Hippocampal formation (tissue), 2 donors: ENCODE measurements around the gene AKT1S1.
A peak's percentile ranks its signal among the peaks of the same experiment; 100 is the strongest.

ENCODE experiments used
- DNase-seq, 2 donors: peaks; one replicate each; lab custom pipeline; 2025; lab: John Stamatoyannopoulos, UW

AKT1S1 gene

GRCh38 chr19:49866933-49867782 lies 10.0 kb downstream of the AKT1S1 start, which contains the start of gene PNKP:
PNKP (minus strand) TSS chr19:49867576; CDS start chr19:49867204, 372 bp downstream.
- peak; percentile 83 to 94 for DNase-seq

DNA sequence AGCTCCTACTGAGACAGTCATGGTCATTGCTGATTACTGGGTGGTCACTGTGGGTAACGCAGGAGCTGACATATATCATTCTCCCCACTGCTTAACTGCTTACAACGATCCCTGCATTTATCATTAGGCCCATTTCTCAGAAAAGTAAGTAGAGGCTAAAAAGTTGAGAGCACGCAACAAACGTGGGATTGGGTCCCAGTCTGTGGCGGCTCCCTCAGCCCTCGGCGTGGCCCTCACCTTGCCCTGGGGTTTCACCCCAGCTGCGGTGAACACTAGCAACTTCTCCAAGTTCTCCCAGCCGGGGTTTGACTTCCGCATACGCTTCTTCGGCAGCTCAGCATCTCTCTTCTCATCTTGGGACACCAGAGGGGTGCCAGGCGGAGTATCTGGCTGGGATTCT lies 12.3 kb downstream of the AKT1S1 start:
- no peak for DNase-seq

- DNase-seq: no peak
Observed at GRCh38 chr19:49863935-49864320, 13.2 kb downstream of the AKT1S1 start.

DNA sequence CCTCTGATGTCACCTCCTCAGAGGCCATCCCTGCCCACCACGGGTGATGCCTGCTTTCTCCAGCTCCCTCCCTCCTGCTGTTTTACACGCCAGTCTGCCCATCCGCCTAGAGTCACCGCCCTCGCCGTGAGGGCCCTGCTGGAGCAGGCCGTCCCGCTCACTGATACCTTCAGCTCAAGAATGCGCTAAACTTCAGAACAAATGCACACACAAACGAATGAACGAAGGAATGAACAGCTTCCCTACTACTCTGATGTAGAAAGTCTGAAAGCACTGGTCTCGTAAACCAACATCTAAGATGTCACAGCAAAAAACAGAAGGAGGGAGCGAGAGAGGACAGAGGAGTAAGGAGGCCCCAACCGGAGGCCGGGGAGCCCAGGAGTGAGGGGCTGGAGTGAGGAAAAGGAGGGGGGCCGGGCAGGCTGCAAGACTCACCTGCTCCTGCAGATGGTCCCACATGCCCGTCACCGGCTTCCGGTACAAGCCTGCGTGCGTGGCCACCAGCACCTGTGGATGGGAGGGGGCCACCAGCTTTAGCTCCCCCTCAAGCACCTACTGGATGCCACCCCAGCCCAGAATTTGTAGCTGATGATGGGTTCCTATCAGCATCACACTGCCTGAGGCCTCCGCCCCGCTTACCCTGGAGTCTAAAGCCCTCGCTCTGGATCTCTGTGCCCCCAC lies 13.8 kb downstream of the AKT1S1 start:
- no peak for DNase-seq

DNA sequence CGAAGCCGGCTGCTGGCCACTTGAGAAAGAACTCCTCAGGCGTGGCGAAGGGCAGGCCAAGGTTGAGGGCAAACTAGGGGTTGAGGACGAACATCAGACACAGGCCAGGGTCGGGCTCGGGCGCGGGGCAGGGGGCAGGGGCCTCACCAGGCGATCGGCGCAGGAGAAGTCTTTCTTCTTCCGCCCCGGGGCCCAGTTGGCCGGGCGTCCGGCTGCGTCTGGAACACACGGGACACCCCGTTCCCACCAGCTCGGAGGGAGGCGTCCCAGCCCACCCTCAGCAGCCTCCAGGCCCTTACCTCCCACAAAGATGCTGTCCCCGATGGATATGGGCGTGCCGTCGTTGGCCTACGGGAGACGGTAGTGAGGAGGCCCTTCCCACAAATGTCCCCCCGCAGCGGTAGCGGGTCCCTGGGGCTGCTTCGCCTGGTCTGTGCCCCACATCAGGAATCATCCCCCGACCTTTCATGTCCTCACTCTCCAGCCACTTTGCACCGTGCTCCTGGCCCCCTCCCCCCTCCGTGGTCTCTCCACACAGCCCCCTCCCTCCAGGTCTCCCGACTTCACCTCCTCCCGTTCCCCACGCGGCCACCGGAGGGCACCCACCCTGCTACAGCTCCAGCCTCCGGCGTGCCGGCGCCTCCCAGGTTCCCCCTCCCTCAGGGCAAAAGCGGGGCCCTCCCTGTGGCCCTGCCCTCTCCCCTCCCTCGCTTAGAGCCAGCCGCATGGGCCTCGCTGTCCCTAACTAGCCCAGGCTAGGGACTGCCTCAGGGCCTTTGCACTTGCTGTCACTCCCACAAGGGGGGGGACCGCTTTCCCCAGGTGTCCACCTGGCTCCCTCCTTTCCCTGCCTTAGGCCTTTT lies 14.5 kb downstream of the AKT1S1 start:
- no peak for DNase-seq

- DNase-seq: no peak
Observed at GRCh38 chr19:49861541-49862378, 15.4 kb downstream of the AKT1S1 start.

DNA sequence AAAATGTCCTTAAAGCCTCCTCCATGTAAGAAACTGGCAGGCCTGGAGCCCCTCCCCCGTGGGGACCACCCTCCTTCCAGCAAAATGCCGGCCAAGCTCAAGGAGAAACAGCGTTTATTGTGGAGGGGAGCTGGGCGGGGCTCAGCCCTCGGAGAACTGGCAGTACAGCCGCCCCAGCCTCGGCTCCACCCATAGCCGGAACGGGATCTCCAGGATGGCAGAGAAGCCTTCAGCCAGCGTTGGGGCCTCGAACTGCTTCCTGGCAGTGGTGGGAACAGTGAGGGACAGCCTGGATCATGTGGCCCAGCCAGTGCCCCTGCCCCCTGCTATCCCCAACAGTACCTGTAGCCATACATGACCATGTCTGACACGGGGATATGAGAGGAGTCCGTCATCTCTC lies 16.0 kb downstream of the AKT1S1 start:
- DNase-seq: no peak

DNA sequence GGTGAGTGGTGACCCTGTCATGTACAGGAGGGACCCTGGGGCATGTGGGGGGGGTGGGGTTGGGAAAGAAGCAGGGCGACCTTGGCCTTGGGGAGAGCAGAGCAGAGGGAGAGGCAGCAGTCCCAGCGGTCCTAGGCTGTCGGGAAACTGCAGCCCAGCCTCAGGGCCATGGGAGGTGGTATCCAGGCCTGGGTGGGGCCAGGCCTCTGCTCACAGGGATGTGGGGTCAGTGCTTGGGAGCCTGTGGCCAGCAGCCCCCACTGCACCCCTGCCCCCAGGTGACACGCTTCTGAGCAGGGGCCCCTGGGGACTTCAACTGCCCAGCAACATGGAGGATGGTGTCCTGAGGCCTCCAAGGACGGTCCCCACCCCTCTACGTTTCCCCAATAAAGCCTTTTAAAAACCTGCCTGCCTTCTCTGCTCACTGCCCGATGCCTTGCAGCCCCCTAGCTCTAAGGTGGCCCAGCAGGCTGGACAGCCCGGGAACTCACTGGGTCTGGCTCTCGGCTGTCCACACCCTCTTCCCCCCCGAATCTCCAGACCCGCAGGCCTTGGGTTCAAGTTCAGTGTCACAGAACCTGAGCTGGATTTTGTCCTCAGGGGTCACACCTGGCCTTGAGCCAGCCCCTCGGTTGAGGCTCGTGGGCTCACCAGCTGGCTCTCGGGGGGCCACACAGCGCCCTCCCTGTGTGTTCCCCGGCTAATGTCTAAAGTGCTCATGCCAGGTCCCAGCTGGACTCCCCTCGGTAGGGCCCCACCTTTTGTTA lies 16.6 kb downstream of the AKT1S1 start:
- DNase-seq: no peak

- DNase-seq: no peak
Observed at GRCh38 chr19:49859682-49860335, 17.3 kb downstream of the AKT1S1 start.

DNA sequence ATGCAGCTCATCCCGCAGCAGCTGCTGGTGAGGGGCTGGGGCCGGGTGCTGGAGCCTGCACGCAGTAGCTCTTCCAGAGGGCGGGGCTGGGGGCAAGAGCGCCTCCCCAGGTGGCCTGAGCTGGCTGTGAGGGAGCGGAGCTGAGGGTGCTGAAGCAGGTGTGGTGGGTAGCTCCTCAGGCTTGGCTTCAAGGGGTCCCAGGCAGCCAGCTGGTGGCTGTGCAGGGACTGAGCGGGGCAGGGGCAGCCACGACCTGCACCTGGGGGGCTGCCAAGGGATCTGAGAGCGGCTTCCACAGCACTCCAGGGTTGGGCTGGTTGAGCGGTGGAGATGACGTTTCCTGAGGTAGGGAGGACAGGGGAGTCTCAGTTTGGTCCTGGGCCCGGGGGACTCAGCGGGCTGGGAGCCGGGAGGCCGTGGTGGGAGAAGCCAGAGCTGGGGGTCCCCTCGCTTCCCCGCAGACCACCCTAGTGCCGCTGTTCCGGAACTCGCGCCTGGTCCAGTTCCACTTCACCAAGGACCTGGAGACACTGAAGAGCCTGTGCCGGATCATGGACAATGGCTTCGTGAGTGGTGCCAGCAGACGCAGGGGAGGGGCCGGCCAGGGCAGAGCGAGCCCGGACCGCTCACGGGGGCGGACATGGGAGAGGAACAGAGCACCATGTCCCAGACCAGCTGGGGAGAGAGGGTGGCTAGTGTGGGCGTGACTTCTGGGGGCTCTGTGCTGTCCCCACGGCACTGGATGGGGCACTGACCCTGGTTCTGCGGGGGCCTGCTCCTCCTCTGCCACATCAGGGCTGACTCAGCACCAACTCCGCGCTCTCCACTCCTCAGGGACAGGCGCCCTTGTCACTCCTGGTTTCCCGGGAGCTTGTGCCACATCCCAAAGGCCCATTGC lies 18.8 kb downstream of the AKT1S1 start:
- DNase-seq: no peak

DNA sequence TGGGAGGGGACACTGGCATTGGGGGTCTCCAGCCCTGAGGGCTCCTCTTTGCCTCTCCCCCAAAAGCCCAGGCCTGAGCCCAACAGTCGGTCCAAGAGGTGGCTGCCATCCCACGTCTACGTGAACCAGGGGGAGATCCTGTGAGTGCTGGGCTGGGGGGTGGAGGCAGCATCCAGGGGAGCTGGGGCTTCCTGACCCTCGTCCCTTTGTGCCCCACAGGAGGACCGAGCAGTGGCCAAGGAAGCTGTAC lies 19.4 kb downstream of the AKT1S1 start:
- no peak for DNase-seq

GRCh38 chr19:49857061-49857837 lies 19.9 kb downstream of the AKT1S1 start:
- no peak for DNase-seq

DNA sequence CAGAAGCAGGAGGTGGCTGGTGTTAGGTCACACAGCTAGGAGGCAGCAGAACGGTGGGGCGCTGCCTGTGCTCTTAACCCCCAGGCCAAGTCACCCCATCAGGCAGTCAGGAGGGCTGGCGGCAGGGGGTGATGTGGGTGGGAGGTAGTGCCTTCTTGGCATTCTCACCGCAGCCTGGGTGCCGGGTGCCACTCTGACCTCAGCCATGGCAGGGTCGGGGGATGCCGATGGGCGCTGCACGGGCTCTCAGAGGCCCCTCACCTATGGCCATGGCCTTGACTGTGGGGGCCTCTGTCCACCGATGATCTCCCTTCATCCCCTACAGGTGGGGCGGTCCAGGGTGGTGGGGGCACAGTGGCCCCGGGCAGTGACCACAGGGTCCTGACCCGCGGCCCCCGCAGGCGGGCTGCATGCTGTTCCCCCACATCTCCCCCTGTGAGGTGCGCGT lies 20.6 kb downstream of the AKT1S1 start:
- DNase-seq: no peak

- DNase-seq: no peak
Observed at GRCh38 chr19:49855676-49856573, 21.2 kb downstream of the AKT1S1 start.

DNA sequence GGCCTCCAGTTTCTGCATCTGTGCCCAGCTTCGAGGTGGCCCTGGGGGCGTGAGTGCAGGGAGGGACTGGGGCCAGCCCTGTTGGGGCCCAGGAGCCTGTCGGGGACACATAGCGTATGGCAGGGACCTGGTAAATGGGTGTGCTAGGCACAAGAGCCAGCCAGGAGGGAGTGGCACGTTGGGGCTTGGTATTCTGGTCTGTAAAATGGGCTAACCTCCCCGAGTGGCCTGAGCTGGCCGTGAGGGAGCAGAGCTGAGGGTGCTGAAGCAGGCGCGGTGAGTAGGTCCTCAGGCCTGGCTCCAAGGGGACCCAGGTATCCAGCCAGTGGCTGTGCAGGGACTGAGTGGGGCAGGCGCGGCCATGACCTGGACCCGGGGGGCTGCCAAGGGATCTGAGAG lies 21.9 kb downstream of the AKT1S1 start:
- no peak for DNase-seq

DNA sequence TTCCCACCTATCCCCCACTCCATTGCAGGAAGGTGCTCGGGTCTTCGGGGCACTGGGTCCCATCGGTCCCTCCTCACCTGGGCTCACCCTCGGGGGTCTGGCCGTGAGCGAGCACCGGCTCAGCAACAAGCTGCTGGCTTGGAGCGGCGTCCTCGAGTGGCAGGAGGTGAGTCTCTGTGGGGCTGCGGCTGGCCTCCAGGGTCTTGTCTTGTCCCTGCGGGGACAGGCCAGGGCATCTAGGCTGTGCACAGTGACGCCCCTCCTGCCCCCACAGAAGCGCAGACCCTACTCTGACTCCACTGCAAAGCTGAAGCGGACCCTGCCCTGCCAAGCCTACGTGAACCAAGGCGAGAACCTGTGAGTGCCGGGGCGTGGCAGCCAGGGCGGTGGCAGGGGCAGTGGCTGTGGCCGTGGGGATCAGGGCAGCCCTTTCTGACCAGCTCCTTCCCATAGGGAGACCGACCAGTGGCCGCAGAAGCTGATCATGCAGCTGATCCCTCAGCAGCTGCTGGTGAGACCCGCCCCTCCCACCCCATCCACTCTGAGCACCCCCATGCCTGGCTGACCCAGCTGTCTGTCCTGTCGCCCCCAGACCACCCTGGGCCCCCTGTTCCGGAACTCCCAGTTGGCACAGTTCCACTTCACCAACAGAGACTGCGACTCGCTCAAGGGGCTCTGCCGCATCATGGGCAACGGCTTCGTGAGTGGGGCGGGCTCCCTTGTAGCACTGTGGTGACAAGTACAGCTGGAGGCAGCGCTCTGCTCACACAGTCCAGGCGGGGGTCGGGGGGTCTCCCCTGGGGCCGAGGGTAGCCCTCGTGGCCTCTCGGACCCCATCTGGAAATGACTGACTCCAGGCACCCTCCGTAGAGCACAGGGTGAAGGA lies 22.5 kb downstream of the AKT1S1 start:
- DNase-seq: no peak
